ENCODE data around the gene SCEL. TPM values are rescaled to one million over a fixed set of nuclear protein-coding genes. Genes with fewer than 3 reads are reported as not detected.

SCEL gene
- total and polyA plus RNA-seq, 2 donors (not counting 3 experiments of a cell fraction or from before 2014, with no cell fraction given) = not detected

DNA sequence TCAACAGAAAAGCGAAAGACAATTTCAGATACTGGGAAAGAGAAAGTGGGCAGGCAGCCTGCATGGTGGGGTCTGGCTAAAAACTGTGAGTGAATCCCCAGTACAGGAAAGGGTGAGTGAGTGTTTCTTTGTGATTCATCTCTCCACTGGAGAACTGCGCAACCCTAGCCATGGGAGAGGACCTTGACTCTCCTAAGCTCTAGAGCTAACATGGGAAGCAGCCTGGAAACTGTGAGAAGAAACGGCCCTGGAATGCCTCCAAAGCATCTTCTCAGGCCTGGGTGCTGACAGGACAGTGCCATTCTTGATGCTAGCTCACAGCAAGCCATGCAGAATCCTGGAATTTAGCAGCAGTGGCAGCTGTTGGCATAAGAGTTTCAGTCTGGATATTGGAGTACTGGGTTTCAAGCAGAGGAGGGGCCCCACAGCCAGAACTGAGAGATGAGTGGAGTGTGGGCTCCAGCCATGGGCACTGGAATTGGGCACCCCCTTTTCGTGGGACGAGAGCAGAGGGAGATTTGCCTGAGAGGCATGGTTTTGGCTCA is 143.3 kb downstream of the SCEL start:
- no peak overlapping the region for H3K9ac ChIP-seq (replicated peaks; ENCODE audit: extremely low read depth, insufficient read depth, low read length)
- no peak overlapping the region for H3K27ac ChIP-seq (ENCODE audit: insufficient read depth, low read depth, low read length)
- H3K27me3 ChIP-seq (ENCODE audit: control insufficient read depth in 2 of 2, insufficient read depth in 2 of 2, low read length in 2 of 2) = no peaks in the 10 kb centered on the region
- no peaks in the 10 kb centered on the region for H3K9me3 ChIP-seq (replicated peaks; ENCODE audit: control insufficient read depth, insufficient read depth, low read length)
- no peak overlapping the region for H3K4me2 ChIP-seq (ENCODE audit: insufficient read depth, low read length)
- FAIRE-seq = no peak
- no peaks in the 10 kb centered on the region for H3K36me3 ChIP-seq (ENCODE audit: control insufficient read depth in 2 of 2, extremely low read depth in 1 of 2, insufficient read depth in 2 of 2, low read length in 2 of 2)
- H4K20me1 ChIP-seq (replicated peaks; ENCODE audit: control insufficient read depth, extremely low read depth, insufficient read depth, low read length) = no peaks in the 10 kb centered on the region
- dilution Hi-C loops (cut with MboI; ENCODE audit: extremely low pct_ligation_motif_present, low sequenced_read_pairs) (no loop called here), intact Hi-C loops (cut with micrococcal nuclease) (no loop called here)
- no peaks in the 10 kb centered on the region for H3K79me2 ChIP-seq (ENCODE audit: control insufficient read depth, insufficient read depth, low read length)
- ChIA-PET CTCF (no interaction called here), POLR2A (no interaction called here)
- no peak for DNase-seq (ENCODE audit: low read depth, low spot score)
- no TSS peak for BruUV-seq (replicated peaks)
- no peak for TF ChIP-seq GATA2 (IDR thresholded peaks at IDR 0.05; ENCODE audit: insufficient read depth, insufficient read length, low read depth, low read length)
- TF ChIP-seq MYC (IDR thresholded peaks at IDR 0.05; ENCODE audit: low read depth, low read length) = no peak
- TF ChIP-seq EZH2 (IDR thresholded peaks at IDR 0.05; ENCODE audit: borderline replicate concordance, low read depth, low read length, severe bottlenecking) = no peak
- no peak for TF ChIP-seq JUN (IDR thresholded peaks at IDR 0.05; ENCODE audit: borderline replicate concordance, insufficient read depth, insufficient read length, low read depth)
- no peak overlapping the region for H2AFZ ChIP-seq (ENCODE audit: low read depth, low read length)
- H3K4me1 ChIP-seq (ENCODE audit: control insufficient read depth, extremely low read depth, insufficient read depth, low read length) = no peaks in the 10 kb centered on the region
- no peaks in the 10 kb centered on the region for H3K9me1 ChIP-seq (replicated peaks; ENCODE audit: control insufficient read depth, extremely low read depth, insufficient read depth, low read length)
- no peak overlapping the region for H3K4me3 ChIP-seq (replicated peaks in 1 of 3; ENCODE audit: insufficient read depth in 1 of 3, low read depth in 1 of 3, low read length in 3 of 3)

DNA sequence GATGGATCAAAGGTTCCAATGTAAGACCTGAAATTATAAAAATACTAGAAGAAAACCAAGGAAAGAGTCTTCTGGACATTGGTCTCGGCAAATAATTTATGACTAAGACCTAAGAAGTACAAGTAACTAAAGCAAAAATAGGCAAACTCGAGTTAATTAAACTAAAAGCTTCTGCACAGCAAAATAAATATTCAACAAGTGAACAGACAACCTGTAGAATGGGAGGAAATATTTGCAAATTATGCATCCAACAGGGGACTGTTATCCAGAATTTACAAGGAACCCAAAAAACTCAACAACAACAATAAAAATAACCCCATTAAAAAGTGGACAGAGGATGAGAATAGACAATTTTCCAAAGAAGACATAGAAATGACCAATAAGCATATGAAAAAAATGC is 152.3 kb downstream of the SCEL start:
- Histone ChIP-seq H3K36me3 (ENCODE audit: control insufficient read depth in 2 of 2, extremely low read depth in 1 of 2, insufficient read depth in 2 of 2, low read length in 2 of 2) (no peaks in the 10 kb centered on the region), H3K4me2 (ENCODE audit: insufficient read depth, low read length) (no peak overlapping the region), H3K9ac (replicated peaks; ENCODE audit: extremely low read depth, insufficient read depth, low read length) (no peak overlapping the region), H3K27me3 (ENCODE audit: control insufficient read depth in 2 of 2, insufficient read depth in 2 of 2, low read length in 2 of 2) (no peaks in the 10 kb centered on the region), H3K9me1 (replicated peaks; ENCODE audit: control insufficient read depth, extremely low read depth, insufficient read depth, low read length) (no peaks in the 10 kb centered on the region), H2AFZ (ENCODE audit: low read depth, low read length) (no peak overlapping the region), H3K9me3 (replicated peaks; ENCODE audit: control insufficient read depth, insufficient read depth, low read length) (no peaks in the 10 kb centered on the region), H4K20me1 (replicated peaks; ENCODE audit: control insufficient read depth, extremely low read depth, insufficient read depth, low read length) (no peaks in the 10 kb centered on the region), H3K27ac (ENCODE audit: insufficient read depth, low read depth, low read length) (no peak overlapping the region), H3K4me3 (replicated peaks in 1 of 3; ENCODE audit: insufficient read depth in 1 of 3, low read depth in 1 of 3, low read length in 3 of 3) (no peak overlapping the region), H3K4me1 (ENCODE audit: control insufficient read depth, extremely low read depth, insufficient read depth, low read length) (no peaks in the 10 kb centered on the region), H3K79me2 (ENCODE audit: control insufficient read depth, insufficient read depth, low read length) (no peaks in the 10 kb centered on the region)
- TF ChIP-seq, protein P1, sequence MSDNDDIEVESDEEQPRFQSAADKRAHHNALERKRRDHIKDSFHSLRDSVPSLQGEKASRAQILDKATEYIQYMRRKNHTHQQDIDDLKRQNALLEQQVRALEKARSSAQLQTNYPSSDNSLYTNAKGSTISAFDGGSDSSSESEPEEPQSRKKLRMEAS (IDR thresholded peaks at IDR 0.05; ENCODE audit: insufficient read depth, insufficient read length) = no peak
- TF ChIP-seq MYC (IDR thresholded peaks at IDR 0.05; ENCODE audit: low read depth, low read length) (no peak), POLR2AphosphoS5 (IDR thresholded peaks at IDR 0.05; ENCODE audit: insufficient read depth, low read depth, low read length) (no peak), GATA2 (IDR thresholded peaks at IDR 0.05; ENCODE audit: insufficient read depth, insufficient read length, low read depth, low read length) (no peak), FOS (IDR thresholded peaks at IDR 0.05; ENCODE audit: borderline replicate concordance, insufficient read depth, low read length) (no peak), POLR2A (IDR thresholded peaks at IDR 0.05; ENCODE audit: low read depth, low read length) (no peak), EZH2 (IDR thresholded peaks at IDR 0.05; ENCODE audit: borderline replicate concordance, low read depth, low read length, severe bottlenecking) (no peak), JUN (IDR thresholded peaks at IDR 0.05; ENCODE audit: borderline replicate concordance, insufficient read depth, insufficient read length, low read depth) (no peak)
- TF ChIP-seq, protein P2, sequence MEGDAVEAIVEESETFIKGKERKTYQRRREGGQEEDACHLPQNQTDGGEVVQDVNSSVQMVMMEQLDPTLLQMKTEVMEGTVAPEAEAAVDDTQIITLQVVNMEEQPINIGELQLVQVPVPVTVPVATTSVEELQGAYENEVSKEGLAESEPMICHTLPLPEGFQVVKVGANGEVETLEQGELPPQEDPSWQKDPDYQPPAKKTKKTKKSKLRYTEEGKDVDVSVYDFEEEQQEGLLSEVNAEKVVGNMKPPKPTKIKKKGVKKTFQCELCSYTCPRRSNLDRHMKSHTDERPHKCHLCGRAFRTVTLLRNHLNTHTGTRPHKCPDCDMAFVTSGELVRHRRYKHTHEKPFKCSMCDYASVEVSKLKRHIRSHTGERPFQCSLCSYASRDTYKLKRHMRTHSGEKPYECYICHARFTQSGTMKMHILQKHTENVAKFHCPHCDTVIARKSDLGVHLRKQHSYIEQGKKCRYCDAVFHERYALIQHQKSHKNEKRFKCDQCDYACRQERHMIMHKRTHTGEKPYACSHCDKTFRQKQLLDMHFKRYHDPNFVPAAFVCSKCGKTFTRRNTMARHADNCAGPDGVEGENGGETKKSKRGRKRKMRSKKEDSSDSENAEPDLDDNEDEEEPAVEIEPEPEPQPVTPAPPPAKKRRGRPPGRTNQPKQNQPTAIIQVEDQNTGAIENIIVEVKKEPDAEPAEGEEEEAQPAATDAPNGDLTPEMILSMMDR (IDR thresholded peaks at IDR 0.05; ENCODE audit: extremely low read depth in 1 of 2, insufficient read depth in 1 of 2, low read depth in 1 of 2, low read length in 2 of 2) = no peak
- ChIA-PET POLR2A (no interaction called here), CTCF (no interaction called here)
- intact Hi-C loops (cut with micrococcal nuclease) = no loop called here
- DNase-seq (ENCODE audit: low read depth, low spot score) (no peak), FAIRE-seq (no peak)
- BruUV-seq (replicated peaks) = no TSS peak
- dilution Hi-C loops (cut with MboI; ENCODE audit: extremely low pct_ligation_motif_present, low sequenced_read_pairs) = no loop called here

All from endothelial cell of umbilical vein (primary cell).